H1 (cell line): ENCODE data around the gene LINC01488. TPM values are rescaled to one million over a fixed set of nuclear protein-coding genes. Genes with fewer than 3 reads are reported as not detected.

ENCODE experiments used
- ASH2L ChIP-seq: fragments of 200-600, 300-600 bp; sonication (generic); IDR thresholded peaks from one replicate; pipeline ENCODE4 v1.7.1; 2017; ENCODE audit warnings: low read length
- MAFK ChIP-seq: IDR thresholded peaks from 2 replicates; pipeline ENCODE4 v1.6.1; 2012; ENCODE audit warnings: low read depth, mild to moderate bottlenecking, improper control_type of control experiment, low read length
- NANOG ChIP-seq: IDR thresholded peaks from 2 replicates; pipeline ENCODE4 v1.6.1; 2011; ENCODE audit warnings: low read length, low read depth, mild to moderate bottlenecking, inconsistent platforms; ENCODE audit not compliant: insufficient read depth, poor library complexity, severe bottlenecking
- polyA plus RNA-seq, 7 experiments: library from polyadenylated mRNA; depleted of rRNA in 3 of 7; stranded (reverse) in 5 of 7; unstranded in 2 of 7; fragments of >200 nt in 5 of 7; fragments of 200-250 nt in 2 of 7; gene quantifications; 1 replicate in 5 of 7; 2 replicates in 1 of 7; 4 replicates in 1 of 7; pipeline versions ENCODE4 v1.2.1 to v1.2.3, GENCODE V29; 2011 to 2013; ENCODE audit warnings: missing spikeins in 2 of 7, mixed read lengths in 2 of 7
- total RNA-seq: library from RNA; stranded (reverse); fragmentation: NEBNext Ultra II Directional; extraction: Animal tissue kit (Norgen Biotek cat#: 25700); gene quantifications from 2 replicates; pipeline ENCODE4 v1.2.1, GENCODE V29; 2021

Gene LINC01488
- total and polyA plus RNA-seq, 2 of the 8 experiments (the other 6 are each of a cell fraction or from before 2014, with no cell fraction given): not detected

GRCh38 chr11:69489746-69490365, 8.4 kb downstream of the LINC01488 start (continued):
- no peak for TF ChIP-seq NANOG
- TF ChIP-seq MAFK: no peak
- no peak for TF ChIP-seq ASH2L
